Measurements from ENCODE around the gene MIAT. TPM values are rescaled to one million over a fixed set of nuclear protein-coding genes. Genes with fewer than 3 reads are reported as not detected.
A peak's percentile ranks its signal among the peaks of the same experiment; 100 is the strongest.

MIAT gene
- total and polyA plus RNA-seq, 9 of the 15 experiments (the other 6 are each of a cell fraction or from before 2014, with no cell fraction given), result 0.03 to 0.93 (median 0.34) TPM

DNA sequence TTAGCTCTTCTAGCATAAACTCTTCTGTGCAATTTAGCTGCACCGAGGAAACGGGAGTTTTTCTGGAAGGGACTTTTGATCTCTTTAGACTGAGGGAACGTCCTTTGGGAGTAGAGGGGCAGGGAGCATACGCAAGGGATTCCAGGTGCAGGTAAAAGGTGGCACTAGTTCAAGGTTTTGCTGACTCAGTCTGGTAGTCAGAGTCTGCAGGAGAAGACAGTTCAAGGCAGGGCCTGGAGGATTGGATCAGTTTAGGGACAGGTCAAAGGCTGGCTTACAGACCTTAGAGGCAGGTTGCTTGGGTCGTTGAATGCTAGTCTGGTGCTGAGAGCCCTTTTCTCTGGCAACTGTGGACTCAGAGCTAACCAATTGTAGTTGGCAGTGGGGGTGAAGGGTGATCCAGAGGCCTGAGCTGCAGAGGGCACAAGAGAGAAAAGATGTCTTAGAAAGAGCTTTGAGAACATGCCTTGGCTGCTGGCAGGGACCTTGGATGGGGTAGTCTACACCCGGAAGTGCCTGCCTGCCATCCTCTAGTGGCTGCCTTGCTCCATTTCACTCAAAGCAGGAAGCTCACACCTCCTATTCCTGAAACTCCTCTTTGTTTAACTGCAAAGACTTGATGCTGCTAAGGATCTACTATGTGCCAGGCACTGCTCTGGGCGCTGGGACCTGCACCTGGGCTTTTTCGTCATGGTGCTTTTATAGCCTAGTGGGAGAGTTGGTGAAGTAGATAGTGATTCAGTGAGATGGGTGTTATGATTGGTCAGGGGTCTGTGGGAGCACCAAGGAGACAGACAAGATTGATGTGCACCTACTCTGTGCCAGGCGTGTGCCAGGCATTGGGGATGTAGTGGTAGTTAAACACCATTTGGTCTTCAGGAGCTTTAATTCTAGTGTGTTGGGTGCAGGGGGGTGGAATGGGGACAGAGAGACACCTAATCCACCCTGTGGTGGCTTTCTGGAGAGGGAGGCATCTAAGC is 17.1 kb downstream of the MIAT start:
- Histone ChIP-seq H3K9me3 (replicated peaks; ENCODE audit: control insufficient read depth, insufficient read depth, low read depth, low read length) (no peaks in the 10 kb centered on the region), H3K36me3 (ENCODE audit: control insufficient read depth, insufficient read depth, low read length) (no peaks in the 10 kb centered on the region), H3K27me3 (ENCODE audit: control insufficient read depth in 2 of 2, insufficient read depth in 2 of 2, low read length in 2 of 2) (no peaks in the 10 kb centered on the region), H3K9ac (ENCODE audit: insufficient read depth in 1 of 2, low read depth in 2 of 2, low read length in 2 of 2) (peak overlapping the region; percentile 84 to 93; a peak in 3 of 4 replicates), H4K20me1 (replicated peaks; ENCODE audit: control insufficient read depth, insufficient read depth, low read length) (no peaks in the 10 kb centered on the region), H3K4me3 (peak overlapping the region; percentile 85), H2AFZ (ENCODE audit: low read depth, low read length) (peak overlapping the region; percentile 19; the same call in 1 of the 2 replicates), H3K79me2 (ENCODE audit: control insufficient read depth, insufficient read depth, low read length) (peaks cover 31% of the 10 kb centered on the region), H3K4me2 (ENCODE audit: insufficient read depth, low read length) (peak overlapping the region; percentile 92), H3K27ac (ENCODE audit: extremely low read depth, low read depth, low read length) (peak overlapping the region; percentile 98), H3K4me1 (replicated peaks in 1 of 2; ENCODE audit: control insufficient read depth in 2 of 2, insufficient read depth in 2 of 2, low read length in 2 of 2) (peaks cover 21 to 24% of the 10 kb centered on the region in 2 experiments), H3K9me1 (ENCODE audit: control insufficient read depth, insufficient read depth, low read length) (no peaks in the 10 kb centered on the region)
- BruUV-seq (replicated peaks), result no TSS peak
- in situ Hi-C loops (cut with MboI), result no loop called here
- ATAC-seq (no peak), DNase-seq (ENCODE audit: extremely low read depth in 1 of 4, low spot score in 3 of 4) (peak in 2 of 4 experiments; percentile 18 to 36), FAIRE-seq (no peak)
- TF ChIP-seq ZNF717 (CRISPR knock-in tag; IDR thresholded peaks at IDR 0.05) (no peak), GABPA (tag; conservative IDR thresholded peaks at IDR 0.05; ENCODE audit: low read depth) (0 out of 2 replicates have a peak, but pooled peaks have one; percentile 44), BDP1 (IDR thresholded peaks at IDR 0.05; ENCODE audit: insufficient read depth, insufficient read length) (no peak), NFE2 (IDR thresholded peaks at IDR 0.05; ENCODE audit: low read depth) (peak; percentile 41; the same call in 1 of the 2 replicates), ZNF133 (CRISPR knock-in tag; IDR thresholded peaks at IDR 0.05) (no peak), NCOA6 (IDR thresholded peaks at IDR 0.05) (no peak), ZNF316 (IDR thresholded peaks at IDR 0.05) (peak; percentile 86), C11orf30 (IDR thresholded peaks at IDR 0.05; ENCODE audit: low read depth) (peak; percentile 73; the same call in 1 of the 2 replicates), SRSF3 (IDR thresholded peaks at IDR 0.05; ENCODE audit: insufficient read depth, low read length) (no peak), ELF1 (tag; IDR thresholded peaks at IDR 0.05) (peak; percentile 81), NRF1 (conservative IDR thresholded peaks at IDR 0.05 in 1 of 2, IDR thresholded peaks at IDR 0.05 in 1 of 2) (no peak)
- TF ChIP-seq, protein P1, sequence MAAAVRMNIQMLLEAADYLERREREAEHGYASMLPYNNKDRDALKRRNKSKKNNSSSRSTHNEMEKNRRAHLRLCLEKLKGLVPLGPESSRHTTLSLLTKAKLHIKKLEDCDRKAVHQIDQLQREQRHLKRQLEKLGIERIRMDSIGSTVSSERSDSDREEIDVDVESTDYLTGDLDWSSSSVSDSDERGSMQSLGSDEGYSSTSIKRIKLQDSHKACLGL (CRISPR knock-in tag; IDR thresholded peaks at IDR 0.05; ENCODE audit: borderline replicate concordance, poor library complexity, severe bottlenecking), result no peak
- TF ChIP-seq, protein P2, sequence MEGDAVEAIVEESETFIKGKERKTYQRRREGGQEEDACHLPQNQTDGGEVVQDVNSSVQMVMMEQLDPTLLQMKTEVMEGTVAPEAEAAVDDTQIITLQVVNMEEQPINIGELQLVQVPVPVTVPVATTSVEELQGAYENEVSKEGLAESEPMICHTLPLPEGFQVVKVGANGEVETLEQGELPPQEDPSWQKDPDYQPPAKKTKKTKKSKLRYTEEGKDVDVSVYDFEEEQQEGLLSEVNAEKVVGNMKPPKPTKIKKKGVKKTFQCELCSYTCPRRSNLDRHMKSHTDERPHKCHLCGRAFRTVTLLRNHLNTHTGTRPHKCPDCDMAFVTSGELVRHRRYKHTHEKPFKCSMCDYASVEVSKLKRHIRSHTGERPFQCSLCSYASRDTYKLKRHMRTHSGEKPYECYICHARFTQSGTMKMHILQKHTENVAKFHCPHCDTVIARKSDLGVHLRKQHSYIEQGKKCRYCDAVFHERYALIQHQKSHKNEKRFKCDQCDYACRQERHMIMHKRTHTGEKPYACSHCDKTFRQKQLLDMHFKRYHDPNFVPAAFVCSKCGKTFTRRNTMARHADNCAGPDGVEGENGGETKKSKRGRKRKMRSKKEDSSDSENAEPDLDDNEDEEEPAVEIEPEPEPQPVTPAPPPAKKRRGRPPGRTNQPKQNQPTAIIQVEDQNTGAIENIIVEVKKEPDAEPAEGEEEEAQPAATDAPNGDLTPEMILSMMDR (IDR thresholded peaks at IDR 0.05 in 2 of 3, conservative IDR thresholded peaks at IDR 0.05 in 1 of 3; ENCODE audit: insufficient read depth in 2 of 3, low read depth in 1 of 3, low read length in 3 of 3), result peak in 2 of 3 experiments; percentile 8 to 19; a peak in 2 of 6 replicates
- CTCF ChIA-PET (ENCODE audit: low intra/inter-chr PET ratio), result no interaction called here
- POLR2A ChIA-PET, result interaction anchor here (0.6 kb wide), 1 partner anchor 11 kb away, joined by 3 read pairs; no protein-coding TSS in a partner anchor
- WGBS (ENCODE audit: insufficient coverage, low coverage, missing lambda C conversion rate), result 22% methylated on average over 9 of the region's 9 CpGs
- intact Hi-C loops (cut with micrococcal nuclease), result loop anchor here (5.0 kb wide), 1 partner anchor 83 kb away; no protein-coding TSS in a partner anchor
